ENCODE data around the gene ZBTB38. TPM values are rescaled to one million over a fixed set of nuclear protein-coding genes. Genes with fewer than 3 reads are reported as not detected.

The ZBTB38 gene
- total and polyA plus RNA-seq, 7 experiments from 2014 or later: 25.0 to 70.5 (median 56.3) TPM

Other genes with a start within 250 kb of the ZBTB38 start
- gene PXYLP1, start 136.7 kb upstream of the ZBTB38 start, total RNA-seq: 10 to 100 TPM; 18.6 to 40.9 (median 23.2) TPM
- 10 to 100 TPM; 15.8 to 32.0 TPM for gene PXYLP1, start 136.7 kb upstream of the ZBTB38 start, polyA plus RNA-seq
- 100 to 1,000 TPM in 2 of 5 experiments, 10 to 100 TPM in 3; 51.9 to 120 (median 96.3) TPM for gene RASA2, start 118.5 kb downstream of the ZBTB38 start, total RNA-seq
- 10 to 100 TPM; 51.0 to 59.8 TPM for gene RASA2, start 118.5 kb downstream of the ZBTB38 start, polyA plus RNA-seq

All from naive thymus-derived CD4-positive, alpha-beta T cell (primary cell).